Stomach (tissue), 9 donors: ENCODE measurements around the gene GRIP2. TPM values are rescaled to one million over a fixed set of nuclear protein-coding genes. Genes with fewer than 3 reads are reported as not detected.

Experiments used
- DNase-seq, 2 donors: peaks; one replicate each; pipeline versions ENCODE4 v3.0.0 to v3.0.0-alpha.2; 2013 to 2019
- H3K27ac ChIP-seq, 5 donors: fragments of 200-600 bp in 4 of 5; sonication (generic) in 4 of 5; one replicate each; pipeline ENCODE4 v1.5.1; 2013 to 2019; ENCODE audit warnings: mild to moderate bottlenecking in 1 of 5, moderate library complexity in 1 of 5
- H3K27me3 ChIP-seq, 3 donors: fragments of 200-600 bp; sonication (generic); one replicate each; pipeline ENCODE4 v1.5.1; 2017 to 2019; ENCODE audit warnings: mixed run types in 1 of 3
- H3K36me3 ChIP-seq, 4 donors: fragments of 200-600 bp; sonication (generic); 1 replicate in 3 of 4; 2 replicates in 1 of 4; pipeline ENCODE4 v1.5.1; 2016 to 2019
- H3K4me1 ChIP-seq, 4 donors: fragments of 200-600 bp; sonication (generic); one replicate each; pipeline ENCODE4 v1.5.1; 2016 to 2019
- H3K4me3 ChIP-seq, 4 donors: fragments of 200-600 bp; sonication (generic) in 3 of 4; one replicate each; pipeline ENCODE4 v1.5.1; 2016 to 2019; ENCODE audit warnings: mild to moderate bottlenecking in 1 of 4
- H3K9me3 ChIP-seq, 4 donors: fragments of 200-600 bp; sonication (generic); one replicate each; pipeline ENCODE4 v1.5.1; 2016 to 2019
- CTCF ChIP-seq, 7 experiments: fragments of 450-650 bp in 4 of 7; fragments of 200-600 bp in 3 of 7; sonication (generic) in 3 of 7; IDR thresholded peaks; one replicate each; pipeline ENCODE4 v1.5.1; 2016 to 2019; ENCODE audit warnings: antibody characterized with exemption in 7 of 7, control low read depth in 2 of 7, mild to moderate bottlenecking in 1 of 7
- EP300 ChIP-seq: sonication (generic); formaldehyde crosslinking; IDR thresholded peaks from one replicate; pipeline ENCODE4 v1.6.1; 2017; ENCODE audit warnings: antibody characterized with exemption
- POLR2A ChIP-seq, 4 donors: fragments of 450-650 bp; IDR thresholded peaks; one replicate each; pipeline ENCODE4 v1.6.1; 2016; ENCODE audit warnings: antibody characterized with exemption in 4 of 4, control low read depth in 2 of 4, mild to moderate bottlenecking in 1 of 4, moderate library complexity in 1 of 4
- POLR2AphosphoS5 ChIP-seq, 3 donors: sonication (generic); formaldehyde crosslinking; IDR thresholded peaks; one replicate each; pipeline ENCODE4 v1.6.1; 2016; ENCODE audit warnings: antibody characterized with exemption in 3 of 3
- WGBS, 5 donors: extraction: QIAGEN DNeasy Blood & Tissue Kit in 3 of 5; methylation state at CpG; one replicate each; pipeline versions ENCODE4 v1.1.5 to v1.1.7; 2013 to 2018; 5-methylcytosine and 5-hydroxymethylcytosine counted together
- intact Hi-C: fragments of 100-400 bp; cut with DNase I; formaldehyde crosslinking; loops from one replicate; pipeline ENCODE4 v1.15.1; 2023; ENCODE audit warnings: low total_unique reads
- polyA plus RNA-seq, 3 donors: library from polyadenylated mRNA; stranded (reverse); fragments of 200-250 nt; gene quantifications; one replicate each; pipeline ENCODE4 v1.2.3, GENCODE V29; 2013
- total RNA-seq, 5 donors: library from RNA; depleted of rRNA; stranded (reverse); fragments of >200 nt; gene quantifications; one replicate each; pipeline versions ENCODE4 v1.1.0 to v1.2.3, GENCODE V29; 2014 to 2016
- donor health status: healthy with polysubstance abuse.
- donor health status: Bipolar disorder and iron deficiency.
- donor health status: healthy.

Gene GRIP2
- total and polyA plus RNA-seq, 8 donors, result 0.58 to 33.8 (median 2.8) TPM

- H3K4me1 ChIP-seq, result peaks cover 9 to 23% (median 13%) of the 10 kb centered on the region in 4 donors
- H3K4me3 ChIP-seq, result no peak overlapping the region
- peaks cover 0 to 6% (median 0%) of the 10 kb centered on the region in 3 donors for H3K27me3 ChIP-seq
- no peaks in the 10 kb centered on the region for H3K36me3 ChIP-seq
- 27 to 43% (median 32%) methylated on average over 20 of the region's 20 CpGs for WGBS, 5 donors
- H3K9me3 ChIP-seq, result no peaks in the 10 kb centered on the region
- DNase-seq, result peak; percentile 89 to 94
- TF ChIP-seq POLR2AphosphoS5 (IDR thresholded peaks at IDR 0.05) (peak in 2 of 3 donors; percentile 31 to 48), EP300 (no peak)
- intact Hi-C loops, result no loop called here
- peak overlapping the region; percentile 49 to 80 (median 70) for H3K27ac ChIP-seq
Observed at GRCh38 chr3:14532691-14533456, 7.3 kb downstream of the GRIP2 start.

GRCh38 chr3:14531856-14532395 lies 8.2 kb downstream of the GRIP2 start:
- peaks cover 0 to 6% (median 0%) of the 10 kb centered on the region in 3 donors for H3K27me3 ChIP-seq
- H3K9me3 ChIP-seq, result no peaks in the 10 kb centered on the region
- intact Hi-C loops, result no loop called here
- H3K36me3 ChIP-seq, result no peaks in the 10 kb centered on the region
- no peak for TF ChIP-seq POLR2AphosphoS5 (IDR thresholded peaks at IDR 0.05)
- no peak for TF ChIP-seq EP300
- TF ChIP-seq POLR2A (IDR thresholded peaks at IDR 0.05), result no peak
- TF ChIP-seq CTCF (IDR thresholded peaks at IDR 0.05), result no peak
- no peak for DNase-seq
- H3K4me1 ChIP-seq, result peaks cover 9 to 23% (median 13%) of the 10 kb centered on the region in 4 donors
- H3K4me3 ChIP-seq, result no peak overlapping the region
- WGBS, 5 donors, result 94 to 95% (median 94%) methylated on average over 17 of the region's 17 CpGs
- H3K27ac ChIP-seq, result peak overlapping the region in 4 of 5 donors; percentile 25 to 71 (median 64)

GRCh38 chr3:14528081-14528480 lies 12.1 kb downstream of the GRIP2 start:
- Histone ChIP-seq H3K27me3 (no peaks in the 10 kb centered on the region), H3K27ac (no peak overlapping the region), H3K36me3 (no peaks in the 10 kb centered on the region), H3K4me1 (peaks cover 8 to 19% (median 13%) of the 10 kb centered on the region in 4 donors), H3K9me3 (no peaks in the 10 kb centered on the region), H3K4me3 (no peak overlapping the region)
- 69 to 75% (median 73%) methylated on average over 3 of the region's 3 CpGs for WGBS, 5 donors
- TF ChIP-seq EP300 (no peak), POLR2A (IDR thresholded peaks at IDR 0.05) (no peak), CTCF (IDR thresholded peaks at IDR 0.05) (no peak), POLR2AphosphoS5 (IDR thresholded peaks at IDR 0.05) (no peak)
- no peak for DNase-seq
- intact Hi-C loops, result no loop called here

- intact Hi-C loops, result no loop called here
- H3K27me3 ChIP-seq, result no peaks in the 10 kb centered on the region
- H3K4me3 ChIP-seq, result peak overlapping the region in 1 of 4 donors; percentile 13
- no peaks in the 10 kb centered on the region for H3K36me3 ChIP-seq
- peak overlapping the region in 2 of 5 donors; percentile 39 to 57 for H3K27ac ChIP-seq
- WGBS, 5 donors, result 44 to 61% (median 56%) methylated on average over 16 to 17 of the region's 17 CpGs
- TF ChIP-seq EP300, result no peak
- no peak for TF ChIP-seq POLR2A (IDR thresholded peaks at IDR 0.05)
- TF ChIP-seq CTCF (IDR thresholded peaks at IDR 0.05), result no peak
- TF ChIP-seq POLR2AphosphoS5 (IDR thresholded peaks at IDR 0.05), result no peak
- H3K4me1 ChIP-seq, result peaks cover 0 to 10% (median 6%) of the 10 kb centered on the region in 4 donors
- no peaks in the 10 kb centered on the region for H3K9me3 ChIP-seq
- peak; percentile 37 to 46 for DNase-seq
Observed at GRCh38 chr3:14525685-14526631, 14.2 kb downstream of the GRIP2 start.
